Prostate gland (tissue), 2 donors: Measurements from ENCODE around the gene ACER3. TPM values are rescaled to one million over a fixed set of nuclear protein-coding genes. Genes with fewer than 3 reads are reported as not detected.
A peak's percentile ranks its signal among the peaks of the same experiment; 100 is the strongest.

Source experiments
- DNase-seq: peaks from one replicate; pipeline ENCODE4 v3.0.0-alpha.2; 2019; ENCODE audit warnings: low spot score
- H3K27ac ChIP-seq, 2 donors: fragments of 200-600 bp; sonication (generic); 2 replicates each; pipeline ENCODE4 v1.5.1; 2017 to 2019
- H3K27me3 ChIP-seq: fragments of 200-600 bp; sonication (generic); replicated peaks from 2 replicates; pipeline ENCODE4 v1.5.1; 2019; ENCODE audit not compliant: insufficient read depth
- H3K36me3 ChIP-seq, 2 donors: fragments of 200-600 bp; sonication (generic); 1 replicate in 1 of 2; 2 replicates in 1 of 2; pipeline versions ENCODE4 v1.5.1 to v1.8.1; 2017 to 2019
- H3K4me1 ChIP-seq: fragments of 200-600 bp; sonication (generic); replicated peaks from 2 replicates; pipeline ENCODE4 v1.5.1; 2019
- H3K4me3 ChIP-seq, 2 donors: fragments of 200-600 bp; sonication (generic); 2 replicates each; pipeline ENCODE4 v1.5.1; 2017 to 2019
- H3K9me3 ChIP-seq: fragments of 200-600 bp; sonication (generic); 2 replicates; pipeline ENCODE4 v1.5.1; 2017
- POLR2A ChIP-seq: fragments of 450-650 bp; IDR thresholded peaks from one replicate; pipeline ENCODE4 v1.6.1; 2016; ENCODE audit warnings: antibody characterized with exemption, mild to moderate bottlenecking
- POLR2AphosphoS5 ChIP-seq: sonication (generic); formaldehyde crosslinking; IDR thresholded peaks from one replicate; pipeline ENCODE4 v1.6.1; 2017; ENCODE audit warnings: antibody characterized with exemption
- WGBS: methylation state at CpG from one replicate; pipeline ENCODE4 v1.1.5; 2018; 5-methylcytosine and 5-hydroxymethylcytosine counted together
- intact Hi-C: fragments of 100-400 bp; cut with DNase I; formaldehyde crosslinking; loops from one replicate; pipeline ENCODE4 v1.14.2; 2022
- total RNA-seq, 2 donors: library from RNA; depleted of rRNA; stranded (reverse); fragments of >200 nt; gene quantifications; one replicate each; pipeline ENCODE4 v1.1.0, GENCODE V29; 2016
- TF ChIP-seq, protein P1 (sequence below), 4 experiments: fragments of 200-600 bp in 2 of 4; fragments of 450-650 bp in 2 of 4; sonication (generic) in 2 of 4; IDR thresholded peaks; 1 replicate in 3 of 4; 2 replicates in 1 of 4; pipeline ENCODE4 v1.5.1; 2016 to 2019; ENCODE audit warnings: antibody characterized with exemption in 4 of 4, mild to moderate bottlenecking in 2 of 4, moderate library complexity in 2 of 4

Gene ACER3
- total RNA-seq, 2 donors from 2014 or later = 11.3 to 11.9 TPM

DNA sequence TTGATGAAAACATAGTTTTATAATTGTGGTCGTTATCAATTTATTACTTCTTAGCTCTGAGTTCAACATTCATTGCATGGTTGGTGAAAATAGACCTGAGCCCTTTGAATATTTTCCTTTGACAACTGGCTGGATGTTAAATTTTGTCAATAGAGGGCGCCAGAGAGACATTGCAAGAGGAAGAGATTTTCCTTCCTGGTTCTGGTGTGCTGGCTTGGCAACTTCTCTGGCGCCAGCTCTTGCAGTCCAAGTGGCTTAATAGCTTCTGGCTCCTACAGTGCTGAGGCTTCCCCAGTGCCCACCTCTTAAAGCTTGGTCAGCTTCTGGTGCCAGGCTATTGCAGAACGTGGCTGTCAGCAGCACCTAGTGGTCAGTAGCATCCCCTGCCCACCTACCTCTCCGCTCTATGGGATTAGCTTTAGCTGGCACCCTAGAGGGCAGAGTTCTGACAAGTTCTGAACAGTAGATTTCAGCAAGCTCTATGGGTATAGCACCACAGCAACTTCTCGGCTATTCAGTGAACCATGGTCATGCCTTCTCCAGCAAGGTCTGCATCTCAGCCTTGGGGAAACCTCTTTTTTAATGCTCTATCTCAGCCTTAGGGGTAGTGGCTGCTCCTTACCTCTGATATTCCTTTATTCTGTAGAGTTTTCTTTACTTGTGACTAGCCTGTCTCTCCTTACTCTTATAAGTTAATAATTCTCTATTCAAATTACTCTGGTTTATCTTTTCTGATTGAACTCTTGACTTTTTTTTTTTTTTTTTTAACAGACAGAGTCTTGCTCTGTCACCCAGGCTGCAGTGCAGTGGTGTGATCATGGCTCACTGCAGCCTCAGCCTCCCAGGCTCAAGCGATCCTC lies 59.4 kb downstream of the ACER3 start:
- Histone ChIP-seq H3K27ac (no peak overlapping the region), H3K27me3 (no peaks in the 10 kb centered on the region), H3K4me3 (no peak overlapping the region), H3K9me3 (no peaks in the 10 kb centered on the region), H3K36me3 (no peaks in the 10 kb centered on the region), H3K4me1 (no peaks in the 10 kb centered on the region)
- intact Hi-C loops = loop anchor here (2.0 to 10.0 kb wide), 4 partner anchors 113 to 188 kb away; no protein-coding TSS in a partner anchor
- TF ChIP-seq, protein P1, sequence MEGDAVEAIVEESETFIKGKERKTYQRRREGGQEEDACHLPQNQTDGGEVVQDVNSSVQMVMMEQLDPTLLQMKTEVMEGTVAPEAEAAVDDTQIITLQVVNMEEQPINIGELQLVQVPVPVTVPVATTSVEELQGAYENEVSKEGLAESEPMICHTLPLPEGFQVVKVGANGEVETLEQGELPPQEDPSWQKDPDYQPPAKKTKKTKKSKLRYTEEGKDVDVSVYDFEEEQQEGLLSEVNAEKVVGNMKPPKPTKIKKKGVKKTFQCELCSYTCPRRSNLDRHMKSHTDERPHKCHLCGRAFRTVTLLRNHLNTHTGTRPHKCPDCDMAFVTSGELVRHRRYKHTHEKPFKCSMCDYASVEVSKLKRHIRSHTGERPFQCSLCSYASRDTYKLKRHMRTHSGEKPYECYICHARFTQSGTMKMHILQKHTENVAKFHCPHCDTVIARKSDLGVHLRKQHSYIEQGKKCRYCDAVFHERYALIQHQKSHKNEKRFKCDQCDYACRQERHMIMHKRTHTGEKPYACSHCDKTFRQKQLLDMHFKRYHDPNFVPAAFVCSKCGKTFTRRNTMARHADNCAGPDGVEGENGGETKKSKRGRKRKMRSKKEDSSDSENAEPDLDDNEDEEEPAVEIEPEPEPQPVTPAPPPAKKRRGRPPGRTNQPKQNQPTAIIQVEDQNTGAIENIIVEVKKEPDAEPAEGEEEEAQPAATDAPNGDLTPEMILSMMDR (IDR thresholded peaks at IDR 0.05) = peak; percentile 75 to 91 (median 86)
- TF ChIP-seq POLR2AphosphoS5 = peak; percentile 71
- TF ChIP-seq POLR2A = no peak
- WGBS = 33% methylated on average over 7 of the region's 7 CpGs
- DNase-seq = peak; percentile 88

DNA sequence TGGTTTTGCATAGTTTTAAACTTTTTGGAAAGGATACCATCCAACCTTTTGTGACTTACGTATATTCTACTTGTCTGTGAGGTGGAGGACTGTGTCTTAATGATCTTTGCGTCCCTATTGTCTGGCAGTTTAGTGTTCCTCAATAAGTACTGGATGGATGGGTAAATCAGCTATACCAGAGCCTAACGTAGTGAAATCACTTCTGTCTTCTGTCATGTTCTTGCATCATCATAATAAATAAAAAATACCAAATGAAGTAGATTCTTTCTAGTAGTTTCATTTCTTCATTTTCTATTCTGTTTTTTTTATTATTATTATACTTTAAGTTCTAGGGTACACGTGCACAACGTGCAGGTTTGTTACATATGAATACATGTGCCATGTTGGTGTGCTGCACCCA lies 66.4 kb downstream of the ACER3 start:
- 96% methylated on average over 5 of the region's 5 CpGs for WGBS

DNA sequence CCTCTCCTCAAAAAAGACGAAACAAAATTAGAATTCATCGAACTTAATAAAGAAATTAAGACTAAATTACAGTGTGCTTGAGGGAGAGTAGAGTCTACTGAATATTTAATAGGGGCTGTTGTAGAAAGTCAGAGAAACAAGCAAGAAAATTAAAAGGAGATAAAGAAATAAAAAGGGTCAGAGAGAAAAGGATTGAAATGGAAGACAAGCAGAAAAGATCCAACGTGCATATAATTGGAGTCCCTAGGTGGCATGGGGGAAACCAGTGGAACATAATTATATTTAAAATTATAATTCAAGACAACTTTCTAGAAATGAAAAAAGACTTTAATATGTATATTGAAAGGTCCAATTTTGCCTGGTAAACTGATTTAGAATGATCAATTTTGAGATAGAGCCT lies 74.3 kb downstream of the ACER3 start:
- Histone ChIP-seq H3K4me1 (no peaks in the 10 kb centered on the region), H3K27me3 (no peaks in the 10 kb centered on the region), H3K4me3 (no peak overlapping the region), H3K27ac (no peak overlapping the region), H3K36me3 (no peaks in the 10 kb centered on the region), H3K9me3 (no peaks in the 10 kb centered on the region)
- intact Hi-C loops = no loop called here
- WGBS = 84% methylated on average over 3 of the region's 3 CpGs
- DNase-seq = no peak
- TF ChIP-seq POLR2A = no peak
- TF ChIP-seq POLR2AphosphoS5 = no peak
- TF ChIP-seq, protein P1 (IDR thresholded peaks at IDR 0.05) = no peak

More for the DNA sequence above, 66.4 kb downstream of the ACER3 start:
- H3K9me3 ChIP-seq = no peaks in the 10 kb centered on the region
- no peak overlapping the region for H3K4me3 ChIP-seq
- H3K4me1 ChIP-seq = no peaks in the 10 kb centered on the region
- H3K36me3 ChIP-seq = no peaks in the 10 kb centered on the region
- H3K27me3 ChIP-seq = no peaks in the 10 kb centered on the region
- intact Hi-C loops = loop anchor here (10.0 kb wide), 2 partner anchors 118 to 168 kb away; no protein-coding TSS in a partner anchor
- no peak for DNase-seq
- no peak for TF ChIP-seq POLR2A
- TF ChIP-seq POLR2AphosphoS5 = no peak
- TF ChIP-seq, protein P1 (IDR thresholded peaks at IDR 0.05) = no peak
- no peak overlapping the region for H3K27ac ChIP-seq

DNA sequence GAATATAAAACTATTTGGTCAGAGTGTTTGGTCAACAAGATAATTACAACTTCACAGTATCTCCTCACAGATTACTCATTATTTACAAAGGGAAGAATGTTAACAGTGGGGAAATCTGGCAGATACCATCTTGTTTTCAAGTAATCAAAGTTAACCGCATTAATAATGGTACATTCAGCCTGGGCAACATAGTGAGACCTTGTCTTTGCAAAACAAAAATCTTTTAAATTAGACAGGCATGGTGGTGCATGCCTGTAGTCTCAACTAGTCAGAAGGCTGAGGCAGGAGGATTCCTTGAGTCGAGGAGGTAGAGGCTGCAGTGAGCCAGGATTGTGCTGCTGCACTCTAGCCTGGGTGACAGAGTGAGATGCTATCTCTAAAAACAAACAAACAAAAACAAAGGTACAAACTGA lies 78.5 kb downstream of the ACER3 start:
- Histone ChIP-seq H3K4me3 (no peak overlapping the region), H3K9me3 (no peaks in the 10 kb centered on the region), H3K27ac (no peak overlapping the region), H3K36me3 (no peaks in the 10 kb centered on the region), H3K4me1 (no peaks in the 10 kb centered on the region), H3K27me3 (no peaks in the 10 kb centered on the region)
- no peak for DNase-seq
- intact Hi-C loops = no loop called here
- TF ChIP-seq POLR2A (no peak), POLR2AphosphoS5 (no peak)
- TF ChIP-seq, protein P1 (IDR thresholded peaks at IDR 0.05) = no peak
- 58% methylated on average over 2 of the region's 2 CpGs for WGBS

DNA sequence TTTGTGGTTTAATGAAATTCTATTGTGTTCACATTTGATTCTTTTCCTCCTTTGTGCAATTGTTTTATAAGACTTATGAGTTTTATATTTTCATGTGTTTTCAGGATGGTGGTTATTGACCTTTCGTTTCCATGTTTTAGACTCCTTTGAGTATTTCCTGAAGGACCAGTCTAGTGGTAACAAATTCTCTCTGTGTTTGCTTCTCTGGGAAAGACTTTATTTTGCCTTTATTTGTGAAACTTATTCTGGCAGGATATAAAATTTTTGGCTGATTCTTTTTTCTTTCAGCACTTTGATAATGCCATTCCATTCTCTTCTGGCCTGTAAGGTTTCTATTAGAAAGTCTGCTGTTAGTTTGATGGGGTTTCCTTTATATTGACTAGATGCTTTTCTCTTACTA lies 83.5 kb downstream of the ACER3 start:
- no peaks in the 10 kb centered on the region for H3K9me3 ChIP-seq
- TF ChIP-seq POLR2AphosphoS5 (no peak), POLR2A (no peak)
- TF ChIP-seq, protein P1 (IDR thresholded peaks at IDR 0.05) = no peak
- 97% methylated on average over 1 of the region's 1 CpG for WGBS
- no peaks in the 10 kb centered on the region for H3K27me3 ChIP-seq
- no peak overlapping the region for H3K4me3 ChIP-seq
- intact Hi-C loops = no loop called here
- H3K27ac ChIP-seq = no peak overlapping the region
- H3K4me1 ChIP-seq = no peaks in the 10 kb centered on the region
- no peaks in the 10 kb centered on the region for H3K36me3 ChIP-seq
- no peak for DNase-seq
